Astrocyte of the hippocampus (primary cell): ENCODE data around the gene TRPV5.
"Not testable (repeated sequence)": the region's sequence is repeated elsewhere in the genome, so short reads cannot be mapped to it uniquely, and the experiment has no call there.

Source experiments
- DNase-seq: peaks from one replicate; pipeline ENCODE4 v3.0.0; 2011; ENCODE audit warnings: low read depth, low spot score

Gene TRPV5

DNA sequence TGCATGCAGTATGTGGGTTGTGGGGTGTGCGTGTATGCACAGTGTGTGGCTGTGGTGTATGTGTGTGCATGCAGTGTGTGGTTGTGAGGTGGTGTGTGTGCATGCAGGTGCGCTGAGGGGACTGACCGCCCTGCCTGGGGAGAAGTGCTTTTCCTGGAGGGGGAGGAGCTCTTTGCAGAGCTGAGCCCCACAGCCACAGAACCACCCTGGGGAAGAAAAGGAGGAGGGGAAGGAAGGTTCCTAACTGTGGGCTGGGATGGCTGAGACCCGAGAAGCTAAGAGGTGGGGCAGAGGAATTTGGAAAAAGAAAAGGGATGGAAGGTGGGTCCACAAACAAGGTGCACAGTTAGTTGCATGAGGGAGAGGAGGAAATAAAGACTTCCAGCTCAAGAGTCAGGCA lies at the start of gene TRPV5:
Gene TRPV5 (minus strand): TSS at position 123 of the 400 bp plus-strand sequence. CDS start 287 bp downstream, outside the sequence.
- DNase-seq: no peak

DNA sequence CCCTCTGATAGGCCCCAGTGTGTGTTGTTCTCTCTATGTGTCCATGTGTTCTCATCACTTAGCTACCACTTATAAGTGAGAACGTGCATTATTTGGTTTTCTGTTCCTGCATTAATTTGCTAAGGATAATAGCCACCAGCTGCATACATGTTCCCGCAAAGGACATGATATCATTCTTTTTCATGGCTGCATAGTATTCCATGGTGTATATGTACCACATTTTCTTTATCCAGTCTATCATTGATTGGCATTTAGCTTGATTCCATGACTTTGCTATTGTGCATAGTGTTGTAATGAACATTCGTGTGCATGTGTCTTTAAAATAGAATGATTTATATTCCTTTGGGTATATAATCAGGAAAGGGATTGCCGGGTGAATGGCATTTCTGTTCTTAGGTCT lies 44.9 kb upstream of the TRPV5 start:
- not testable (repeated sequence) for DNase-seq

GRCh38 chr7:142974626-142975025 lies 41.1 kb upstream of the TRPV5 start:
- DNase-seq: no peak

DNA sequence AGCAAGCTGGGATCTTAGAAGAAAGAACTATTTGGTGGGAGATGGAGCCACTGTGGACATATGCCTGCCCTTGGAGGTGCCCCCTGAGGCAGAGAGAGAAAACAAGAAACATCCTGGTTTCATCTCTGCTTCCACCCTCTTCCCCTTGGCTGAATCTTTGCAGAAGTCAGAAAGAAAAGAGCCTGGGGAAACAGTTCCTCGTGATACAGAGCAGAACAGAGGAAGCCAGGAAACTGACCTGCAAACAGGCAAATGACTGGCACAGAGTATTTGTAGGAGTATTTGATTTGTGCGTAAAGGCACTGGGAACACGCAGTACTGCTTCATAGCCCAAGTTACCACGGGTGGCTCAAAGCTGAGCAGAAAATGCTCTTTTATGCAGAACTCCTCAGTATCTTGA lies 35.6 kb upstream of the TRPV5 start:
- DNase-seq: no peak

DNA sequence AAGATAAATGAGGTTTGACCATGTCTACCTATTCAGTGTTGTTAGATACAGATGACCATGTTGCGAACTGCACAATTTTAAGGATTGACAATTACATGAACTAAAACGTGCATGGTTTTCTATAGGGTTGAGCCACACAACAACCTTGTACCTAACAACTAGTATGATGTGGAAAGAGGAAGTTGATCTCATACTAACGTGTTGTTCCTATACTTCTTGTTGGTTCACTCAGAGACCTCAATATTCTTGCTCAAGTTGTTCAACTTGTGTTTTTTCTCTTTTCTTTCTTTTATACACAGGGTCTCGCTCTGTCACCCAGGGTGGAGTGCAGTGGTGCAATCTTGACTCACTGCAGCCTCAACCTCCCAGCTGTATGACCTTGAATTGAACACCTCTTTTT lies 34.7 kb upstream of the TRPV5 start:
- DNase-seq: no peak

DNA sequence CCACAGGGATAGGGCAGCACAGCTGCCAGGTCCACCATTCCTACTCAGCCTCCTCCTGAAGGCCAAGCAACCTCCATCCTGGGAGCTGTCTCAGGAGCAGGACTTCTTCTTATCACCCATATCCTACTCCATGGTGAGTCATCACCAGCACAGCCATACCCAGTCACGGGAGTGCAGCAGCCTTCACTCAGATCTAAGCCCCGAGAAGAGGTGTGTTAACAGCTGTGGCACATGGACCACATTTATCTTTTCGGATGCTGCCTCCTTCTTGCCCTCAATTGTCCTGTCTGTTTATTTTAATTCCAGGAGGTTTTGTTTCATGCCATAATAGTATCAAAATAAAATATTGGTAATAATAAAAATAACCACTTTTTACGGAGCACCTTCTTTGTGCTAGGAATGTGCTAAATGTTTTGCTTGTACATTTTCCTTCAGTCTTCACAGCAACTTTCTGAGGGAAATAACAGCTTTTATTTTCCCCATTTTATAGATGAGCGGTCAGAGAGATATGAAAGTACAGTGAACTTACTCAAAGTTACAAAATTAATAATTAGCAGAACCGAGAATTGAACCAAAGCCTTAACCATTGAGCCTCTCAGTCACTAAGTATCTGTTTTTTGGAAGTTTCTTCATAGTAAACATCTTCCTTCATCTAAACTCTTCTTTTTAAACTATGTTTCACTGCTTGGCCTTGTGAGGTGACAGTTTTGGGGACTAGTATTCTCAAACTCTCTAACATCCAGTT lies 31.1 kb upstream of the TRPV5 start:
- DNase-seq: no peak

DNA sequence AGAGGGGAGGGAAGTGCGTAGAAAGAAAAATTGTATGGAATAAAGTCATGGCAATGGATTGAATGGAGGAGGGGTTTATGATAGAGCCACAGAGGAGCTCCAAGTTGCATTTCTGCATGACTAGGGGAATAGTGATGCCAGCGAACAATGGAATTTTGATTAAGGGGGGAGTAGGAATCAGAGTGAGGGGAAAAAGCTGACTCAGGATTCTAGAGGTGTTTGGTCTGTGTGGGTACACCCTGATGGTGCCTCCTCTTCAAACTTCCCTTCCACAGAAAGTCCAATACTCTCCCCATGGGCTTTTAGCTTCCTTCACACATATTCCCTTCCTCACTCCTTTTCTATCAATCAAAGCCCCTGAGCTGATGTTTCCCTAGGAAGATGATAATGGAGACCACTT lies 30.4 kb upstream of the TRPV5 start:
- no peak for DNase-seq

- no peak for DNase-seq
Observed at GRCh38 chr7:142962991-142963390, 29.4 kb upstream of the TRPV5 start.

GRCh38 chr7:142961973-142962926 lies 28.7 kb upstream of the TRPV5 start, which contains the start of gene KEL:
KEL (minus strand) TSS chr7:142962363; CDS start chr7:142962206, 157 bp downstream.
- no peak for DNase-seq

DNA sequence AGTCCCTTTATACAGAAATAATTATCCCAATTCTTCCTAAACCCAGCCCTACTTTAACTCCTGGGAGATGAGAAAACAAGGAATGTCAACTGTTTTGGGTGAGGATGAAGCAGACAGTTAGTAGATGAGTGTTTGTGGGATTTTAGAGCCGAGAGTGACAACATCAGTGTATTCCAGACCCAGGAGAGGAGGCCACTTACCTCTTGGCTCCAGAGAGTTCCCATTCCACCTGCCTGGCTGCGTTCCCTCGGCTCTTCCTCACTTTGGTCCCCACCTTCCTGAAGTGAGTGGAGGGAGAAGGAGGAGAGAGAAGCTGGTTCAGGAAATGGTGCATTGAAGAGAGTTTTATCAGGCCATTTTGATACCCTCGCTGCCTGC lies 28.0 kb upstream of the TRPV5 start:
- DNase-seq: no peak

DNA sequence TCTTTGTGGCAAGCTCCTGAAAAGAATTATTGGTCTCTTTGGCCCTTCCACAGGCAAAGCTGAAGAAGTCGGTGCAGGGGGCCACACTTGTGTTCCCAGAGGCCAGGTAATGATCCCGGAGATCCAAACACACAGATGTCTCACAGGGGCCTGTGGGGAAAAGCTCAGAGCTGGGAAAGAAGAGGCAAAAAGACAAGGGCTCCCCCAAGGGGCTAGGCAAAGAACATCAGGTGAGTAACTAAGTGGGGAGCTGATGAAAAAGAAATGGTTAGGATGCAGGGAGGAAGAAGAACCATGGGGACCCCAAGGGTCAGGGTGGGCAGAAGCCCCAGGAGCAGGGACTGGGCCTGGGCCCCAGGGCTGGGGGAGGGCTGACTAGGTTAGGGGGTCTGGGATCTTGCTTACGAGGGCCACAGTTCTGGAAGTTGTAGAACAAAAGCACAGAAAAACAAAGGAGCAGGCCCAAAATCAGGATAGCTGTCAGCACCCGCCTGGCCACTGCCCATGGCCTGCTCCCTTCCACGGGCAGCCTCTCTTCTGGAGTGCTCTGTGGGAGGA lies 27.5 kb upstream of the TRPV5 start:
- DNase-seq: no peak

DNA sequence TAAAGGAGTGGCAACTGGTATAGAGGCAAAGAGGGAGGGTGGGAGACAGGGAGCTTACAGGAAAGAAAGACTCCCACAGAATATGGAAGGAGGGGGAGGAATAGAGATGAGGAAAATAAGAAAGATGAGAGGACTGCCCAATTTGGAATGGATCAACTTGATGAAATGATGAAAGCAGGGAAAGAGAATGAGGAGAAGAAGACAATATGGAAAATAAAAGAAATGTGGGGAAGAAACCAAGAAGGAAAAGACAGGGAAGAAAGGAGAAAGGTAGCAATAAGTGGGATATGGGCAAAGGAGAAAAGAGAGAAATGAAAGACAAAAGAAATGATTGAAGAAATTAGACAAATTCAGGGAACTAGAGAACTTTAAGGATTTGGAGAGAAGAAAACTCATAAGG lies 25.7 kb upstream of the TRPV5 start:
- no peak for DNase-seq

- DNase-seq: no peak
Observed at GRCh38 chr7:142957723-142958122, 24.2 kb upstream of the TRPV5 start.

GRCh38 chr7:142956951-142957623 lies 23.5 kb upstream of the TRPV5 start:
- peak; percentile 17 for DNase-seq

DNA sequence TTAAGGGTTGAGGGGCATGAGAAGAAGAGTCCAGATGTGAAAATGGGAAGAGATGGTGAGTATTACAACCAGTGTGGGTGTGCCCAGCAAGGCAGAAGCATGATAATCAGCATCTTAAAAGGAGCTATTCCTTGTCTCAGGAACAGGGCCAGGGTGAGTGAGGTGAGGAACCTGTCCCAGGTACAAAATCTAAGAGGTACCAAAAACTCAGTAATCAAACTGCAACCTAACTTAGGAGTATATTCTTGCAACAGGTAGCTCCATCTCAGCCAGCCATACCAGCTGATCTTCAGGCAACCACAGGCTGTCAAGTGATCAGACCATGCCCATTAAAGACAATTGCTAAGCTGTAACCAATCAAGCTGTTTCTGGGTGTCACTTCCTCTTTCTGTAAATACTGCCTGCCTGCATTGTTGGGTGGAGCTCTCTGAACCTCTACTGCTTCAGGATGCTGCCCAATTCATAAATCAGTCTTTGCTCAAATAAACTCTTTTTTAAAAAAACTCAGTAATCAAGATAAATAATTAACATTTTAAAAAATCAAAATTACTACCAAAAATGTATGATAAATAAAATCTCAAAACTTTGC lies 21.2 kb upstream of the TRPV5 start:
- no peak for DNase-seq

DNA sequence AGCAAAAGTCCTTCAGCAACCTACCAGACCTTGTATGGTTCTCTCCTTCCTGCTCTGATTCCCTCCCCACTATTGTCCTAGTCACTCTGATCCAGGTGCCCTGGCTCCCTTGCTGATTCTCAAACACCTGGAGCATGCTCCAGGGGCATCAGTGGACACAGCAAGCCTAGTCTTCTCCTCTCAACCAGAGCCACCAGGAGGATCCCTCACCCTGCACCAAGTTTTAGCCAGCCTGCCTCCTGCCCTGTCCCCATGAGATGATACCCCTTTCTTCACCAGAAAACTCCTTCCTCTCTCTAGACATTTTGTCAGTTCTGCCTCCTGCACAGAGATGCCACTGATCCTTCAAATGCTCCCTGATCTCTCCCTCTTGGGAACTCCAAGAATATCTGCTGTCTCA lies 16.7 kb upstream of the TRPV5 start:
- DNase-seq: no peak

DNA sequence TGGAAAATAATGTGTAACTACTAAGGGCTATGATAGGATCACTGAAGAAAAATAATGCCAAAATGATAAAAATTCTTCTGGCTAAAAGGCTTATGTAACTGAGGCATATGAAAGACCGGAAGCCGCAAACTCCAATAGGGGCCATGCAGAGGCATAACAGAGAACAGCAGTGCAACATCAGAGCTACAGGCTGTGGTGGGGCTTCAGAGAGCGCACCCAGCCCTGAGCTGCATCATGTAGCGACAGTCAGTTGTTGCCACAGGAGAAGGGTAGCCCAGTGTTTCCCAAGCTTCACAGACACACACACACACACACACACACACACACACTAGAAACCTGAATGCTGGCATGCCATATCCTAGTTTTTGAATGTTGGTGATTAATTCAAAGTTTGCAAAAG lies 15.1 kb upstream of the TRPV5 start:
- DNase-seq: no peak

DNA sequence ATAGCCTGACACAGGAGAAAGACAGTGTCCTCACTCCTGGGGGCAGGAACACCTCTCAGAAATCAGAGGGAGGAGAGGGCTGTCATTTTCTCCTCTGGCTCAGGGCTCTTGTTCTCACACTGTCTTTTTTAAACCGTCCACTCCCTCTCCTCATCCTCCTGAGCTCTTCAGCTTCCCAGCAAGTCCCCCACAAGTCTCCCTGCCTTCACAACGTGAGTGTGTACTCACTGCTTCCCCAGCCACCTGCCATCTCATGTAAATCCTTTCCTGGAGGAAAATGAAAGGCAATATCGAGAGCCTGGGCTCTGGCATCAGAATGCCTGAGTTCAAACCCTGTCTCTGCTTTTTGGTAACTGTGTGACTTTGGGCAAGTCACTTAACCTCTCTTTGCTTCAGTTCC lies 11.5 kb upstream of the TRPV5 start:
- no peak for DNase-seq

GRCh38 chr7:142943706-142944268 lies 10.2 kb upstream of the TRPV5 start:
- no peak for DNase-seq

GRCh38 chr7:142942746-142943145 lies 9.2 kb upstream of the TRPV5 start:
- no peak for DNase-seq

DNA sequence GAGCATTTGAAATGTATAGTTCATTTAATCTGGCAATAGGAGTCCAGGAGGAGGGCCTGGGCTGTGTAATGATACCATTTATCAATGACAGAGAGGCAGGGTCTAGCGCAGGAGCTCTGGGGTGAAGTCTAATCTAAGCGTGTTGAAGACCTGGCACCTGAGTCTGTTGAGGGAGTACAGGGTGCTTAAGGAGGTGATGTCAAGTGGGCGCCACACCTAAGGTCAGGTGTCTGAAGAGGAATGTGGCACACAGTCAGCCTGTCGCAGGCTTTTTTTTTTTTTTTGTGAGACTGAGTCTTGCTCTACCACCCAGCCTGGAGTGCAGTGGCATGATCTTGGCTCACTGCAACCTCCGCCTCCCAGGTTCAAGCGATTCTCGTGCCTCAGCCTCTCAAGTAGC lies 8.0 kb upstream of the TRPV5 start:
- DNase-seq: no peak
